GM20000 (cell line): Measurements from ENCODE around the gene CLCN1.

Source experiments
- DNase-seq: peaks from one replicate; pipeline ENCODE4 v3.0.0; 2012; ENCODE audit warnings: low spot score
- TF ChIP-seq, protein P1 (sequence below): IDR thresholded peaks from 2 replicates; pipeline ENCODE4 v1.5.1; 2012; ENCODE audit warnings: mild to moderate bottlenecking, control low read depth; ENCODE audit errors: extremely low read depth, missing control alignments

Gene CLCN1

DNA sequence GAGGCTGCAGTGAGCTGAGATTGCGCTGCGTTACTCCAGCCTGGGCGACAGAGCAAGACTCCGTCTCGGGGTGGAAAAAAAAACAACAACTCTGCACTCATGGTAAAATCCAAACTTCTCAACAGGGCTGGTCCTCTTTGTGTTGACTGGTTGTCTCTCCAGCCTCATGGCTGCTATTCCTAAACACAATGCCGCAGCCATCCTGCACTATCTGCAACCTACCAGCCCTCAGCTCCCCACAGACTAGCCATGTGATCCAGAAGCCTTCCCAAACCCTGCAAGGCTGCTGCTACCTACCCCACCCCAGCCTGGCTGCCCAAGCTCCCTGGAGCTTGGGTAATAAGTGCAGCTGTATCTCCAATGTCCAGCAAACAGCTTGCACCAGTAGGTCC, 77.0 kb downstream of the CLCN1 start:
- no peak for DNase-seq
- TF ChIP-seq, protein P1, sequence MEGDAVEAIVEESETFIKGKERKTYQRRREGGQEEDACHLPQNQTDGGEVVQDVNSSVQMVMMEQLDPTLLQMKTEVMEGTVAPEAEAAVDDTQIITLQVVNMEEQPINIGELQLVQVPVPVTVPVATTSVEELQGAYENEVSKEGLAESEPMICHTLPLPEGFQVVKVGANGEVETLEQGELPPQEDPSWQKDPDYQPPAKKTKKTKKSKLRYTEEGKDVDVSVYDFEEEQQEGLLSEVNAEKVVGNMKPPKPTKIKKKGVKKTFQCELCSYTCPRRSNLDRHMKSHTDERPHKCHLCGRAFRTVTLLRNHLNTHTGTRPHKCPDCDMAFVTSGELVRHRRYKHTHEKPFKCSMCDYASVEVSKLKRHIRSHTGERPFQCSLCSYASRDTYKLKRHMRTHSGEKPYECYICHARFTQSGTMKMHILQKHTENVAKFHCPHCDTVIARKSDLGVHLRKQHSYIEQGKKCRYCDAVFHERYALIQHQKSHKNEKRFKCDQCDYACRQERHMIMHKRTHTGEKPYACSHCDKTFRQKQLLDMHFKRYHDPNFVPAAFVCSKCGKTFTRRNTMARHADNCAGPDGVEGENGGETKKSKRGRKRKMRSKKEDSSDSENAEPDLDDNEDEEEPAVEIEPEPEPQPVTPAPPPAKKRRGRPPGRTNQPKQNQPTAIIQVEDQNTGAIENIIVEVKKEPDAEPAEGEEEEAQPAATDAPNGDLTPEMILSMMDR = no peak

DNA sequence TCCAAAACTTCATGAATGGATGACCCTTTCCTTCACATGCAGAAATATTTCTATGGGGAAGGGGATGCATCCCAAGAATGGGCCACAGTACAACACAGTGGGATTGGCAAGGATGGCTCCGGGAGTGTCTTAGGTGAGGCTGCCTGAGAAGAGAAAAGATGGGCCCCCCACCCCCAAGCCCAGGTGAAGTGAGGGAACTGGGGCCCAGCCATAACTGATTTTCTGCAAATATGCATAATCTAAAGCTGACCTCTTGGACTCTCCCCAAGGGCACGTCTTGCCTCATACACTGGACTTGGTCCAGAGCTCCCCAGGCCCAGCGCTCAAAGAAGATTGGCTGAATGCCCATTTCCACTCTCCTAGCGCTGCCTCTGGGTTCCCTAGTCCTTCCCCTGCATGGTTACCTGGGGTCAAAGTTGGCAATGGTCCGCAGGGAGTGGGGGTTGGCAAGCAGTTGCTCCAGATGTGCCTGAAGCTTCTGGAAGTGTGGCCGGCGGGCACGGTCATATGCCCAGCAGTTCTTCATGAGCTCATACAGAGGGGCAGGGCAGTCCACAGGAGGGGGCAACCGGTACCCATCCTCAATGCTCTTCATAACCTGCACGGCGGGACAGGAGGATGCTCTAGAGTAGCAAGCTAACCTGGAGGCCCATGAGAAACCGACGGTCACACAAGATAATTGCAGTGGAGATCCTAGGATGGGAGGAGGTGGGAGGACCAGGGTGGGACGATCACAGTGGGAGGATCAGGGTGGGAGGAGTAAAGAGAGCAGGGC, 77.5 kb downstream of the CLCN1 start:
- TF ChIP-seq, protein P1 = no peak
- no peak for DNase-seq

DNA sequence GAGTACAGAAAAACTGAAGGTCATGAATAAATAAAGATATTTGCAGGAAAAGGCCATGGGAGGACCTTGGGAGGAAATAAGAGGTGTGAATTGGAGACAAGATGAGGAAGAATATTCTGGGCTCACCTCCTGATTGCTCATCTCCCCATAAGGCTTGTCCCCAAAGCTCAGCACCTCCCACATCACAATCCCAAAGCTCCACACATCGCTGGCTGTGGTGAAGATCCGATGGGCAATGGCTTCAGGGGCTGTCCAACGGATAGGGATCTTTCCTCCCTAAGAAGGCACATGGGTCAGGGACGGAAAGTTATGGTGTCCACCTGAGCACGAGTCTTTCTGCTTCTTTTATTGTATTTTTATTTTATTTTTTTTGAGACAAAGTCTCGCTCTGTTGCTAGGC, 78.2 kb downstream of the CLCN1 start:
- no peak for DNase-seq
- TF ChIP-seq, protein P1 = no peak

DNA sequence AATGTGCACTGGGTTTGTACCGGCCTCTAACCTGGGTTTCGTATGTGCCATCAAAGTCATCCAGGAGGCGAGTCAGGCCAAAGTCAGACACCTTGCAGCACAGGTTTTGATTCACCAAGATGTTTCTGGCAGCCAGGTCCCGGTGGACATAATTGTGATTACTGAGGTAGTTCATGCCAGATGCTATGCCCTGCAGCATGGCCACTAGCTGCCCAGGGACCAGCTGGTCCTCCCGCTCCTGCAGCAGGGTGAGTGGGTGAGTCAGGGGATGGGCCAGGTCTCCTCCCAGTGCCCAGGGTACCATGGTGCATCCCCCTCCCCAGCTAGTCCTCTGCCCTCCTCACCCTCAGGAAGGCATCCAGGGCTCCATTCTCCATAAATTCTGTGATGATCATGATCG, 78.9 kb downstream of the CLCN1 start:
- no peak for DNase-seq
- TF ChIP-seq, protein P1 = no peak

DNA sequence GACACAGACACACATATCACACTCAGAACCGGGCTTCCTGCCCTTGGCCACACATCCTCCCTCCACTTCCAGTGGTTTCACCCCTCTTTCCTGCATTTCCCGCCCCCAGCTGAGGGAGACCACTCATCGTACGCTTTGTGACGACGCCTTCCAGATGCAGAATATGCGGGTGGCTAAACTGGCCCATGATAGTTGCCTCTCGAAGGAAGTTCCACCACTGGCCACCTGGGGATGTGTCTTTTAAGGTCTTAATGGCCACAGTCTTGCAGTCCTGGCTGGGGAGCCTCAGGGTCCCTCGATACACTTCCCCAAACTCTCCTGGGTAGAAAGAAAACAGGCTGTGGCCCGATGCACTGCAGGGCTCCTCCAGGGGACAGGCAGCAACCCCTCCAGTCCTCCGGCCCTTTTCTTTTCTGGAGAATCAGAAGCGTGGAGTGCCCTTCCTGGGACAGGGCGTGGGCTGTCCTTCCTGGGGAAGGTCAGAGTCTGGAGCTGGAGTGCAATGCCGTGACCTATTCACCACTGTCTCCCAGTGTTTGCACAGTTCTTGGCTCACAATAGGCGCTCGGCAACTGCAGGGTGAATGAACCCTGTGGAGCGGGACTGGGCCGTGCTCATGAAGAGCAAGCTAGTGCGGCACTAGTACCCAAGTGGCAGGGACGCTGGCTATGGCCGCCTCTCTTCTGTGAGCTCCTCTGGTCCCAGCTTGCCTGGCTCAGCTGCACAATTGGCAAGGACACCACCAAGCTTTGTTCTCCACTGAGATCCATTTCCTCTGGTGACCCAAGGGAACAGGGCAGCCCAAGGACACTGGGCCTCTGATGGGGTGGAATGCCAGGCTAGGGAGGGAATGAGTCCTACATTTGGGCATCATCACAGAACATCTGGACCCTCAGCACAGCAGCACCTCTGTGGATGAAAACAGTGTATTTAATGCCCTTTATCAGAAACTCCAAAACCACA, 79.6 kb downstream of the CLCN1 start:
- no peak for DNase-seq
- TF ChIP-seq, protein P1 = no peak

DNA sequence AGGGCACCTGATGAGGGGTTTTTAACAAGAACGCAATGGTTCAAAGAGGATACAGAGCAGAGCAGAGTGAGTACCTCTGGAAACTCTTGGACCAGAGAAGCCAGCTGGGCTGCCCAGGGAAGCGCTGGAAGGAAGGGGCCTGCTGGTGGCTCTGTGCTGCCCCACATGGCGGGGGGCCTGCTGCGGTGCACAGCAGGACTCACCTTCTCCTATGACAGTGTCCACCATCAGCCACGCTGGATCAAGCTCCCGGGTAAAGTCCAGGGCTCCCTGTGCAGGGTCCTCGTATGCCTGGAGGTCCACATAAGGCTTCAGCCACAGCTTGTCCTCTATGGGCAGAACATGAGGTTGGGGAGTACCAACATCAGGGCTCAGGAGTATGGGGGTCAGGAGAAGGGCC, 80.3 kb downstream of the CLCN1 start:
- no peak for DNase-seq
- TF ChIP-seq, protein P1 = no peak
